Cardiac muscle cell (in vitro differentiated cells and primary cell): Measurements from ENCODE around the gene SYT9. TPM values are rescaled to one million over a fixed set of nuclear protein-coding genes. Genes with fewer than 3 reads are reported as not detected.

ENCODE experiments used
- DNase-seq, 2 donors: peaks; one replicate each; pipeline versions ENCODE4 v3.0.0 to v3.0.0-alpha.2; 2010 to 2017; ENCODE audit warnings: low read depth in 1 of 2, low spot score in 1 of 2
- H3K27ac ChIP-seq: fragments of 200-600 bp; sonication (generic); 2 replicates; pipeline ENCODE4 v1.5.1; 2016
- H3K27me3 ChIP-seq: fragments of 200-600 bp; sonication (generic); 2 replicates; pipeline ENCODE4 v1.6.0; 2016; ENCODE audit warnings: control low read depth
- H3K36me3 ChIP-seq: fragments of 200-600 bp; sonication (generic); 2 replicates; pipeline ENCODE4 v1.5.1; 2016; ENCODE audit warnings: control low read depth
- H3K4me1 ChIP-seq: fragments of 200-600 bp; sonication (generic); 2 replicates; pipeline ENCODE4 v1.8.1; 2017; ENCODE audit warnings: low read depth, mild to moderate bottlenecking, mixed run types
- H3K4me3 ChIP-seq: fragments of 200-600 bp; sonication (generic); 2 replicates; pipeline ENCODE4 v1.5.1; 2016; ENCODE audit warnings: mild to moderate bottlenecking
- H3K9me3 ChIP-seq: fragments of 200-600 bp; sonication (generic); 2 replicates; pipeline ENCODE4 v1.5.1; 2017; ENCODE audit warnings: low read depth, mild to moderate bottlenecking, control low read depth
- polyA plus RNA-seq: library from polyadenylated mRNA; unstranded; fragments of >200 nt; fragmentation: Nextera tagmentation; extraction: Ambion mirVana; gene quantifications from 2 replicates; pipeline ENCODE4 v1.2.1, GENCODE V29; 2016
- total RNA-seq: library from RNA; depleted of rRNA; stranded (reverse); fragments of >200 nt; gene quantifications from 2 replicates; pipeline ENCODE4 v1.2.3, GENCODE V29; 2016
- TF ChIP-seq, protein P1 (sequence below): IDR thresholded peaks from 2 replicates; pipeline ENCODE4 v1.5.1; 2012; ENCODE audit warnings: low read depth, mild to moderate bottlenecking, low read length

Gene SYT9
- total and polyA plus RNA-seq, 2 experiments from 2014 or later, result 1.3 to 2.2 TPM

DNA sequence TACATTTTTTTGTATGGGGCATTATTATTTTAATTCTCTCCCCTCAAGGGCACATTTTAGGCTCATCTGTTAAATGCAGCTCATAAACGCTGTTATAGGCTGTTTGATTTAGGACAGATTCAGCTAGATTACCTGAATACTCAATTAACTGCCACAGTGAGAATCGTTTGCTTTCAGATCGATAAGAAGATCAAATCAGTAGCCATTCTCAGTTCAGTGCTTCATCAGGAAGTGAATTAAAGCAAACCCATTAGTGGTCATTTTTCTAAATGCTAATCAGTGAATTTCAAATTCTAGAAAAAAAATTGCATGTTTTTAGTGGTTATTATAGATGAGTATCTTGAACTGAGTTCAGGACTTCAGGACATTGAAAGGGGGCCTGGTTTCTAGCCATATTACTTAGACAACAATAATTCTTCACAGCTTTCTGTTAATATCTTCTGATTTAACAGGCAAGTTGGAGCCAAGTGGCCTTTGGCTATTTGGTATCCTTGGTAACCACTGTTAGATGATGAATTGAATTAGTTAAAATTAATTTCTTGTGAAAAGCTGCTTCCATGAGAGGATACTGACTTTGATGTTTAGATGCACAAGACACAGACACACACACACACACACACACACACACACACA lies 18.6 kb downstream of the SYT9 start:
- no peaks in the 10 kb centered on the region for H3K9me3 ChIP-seq
- DNase-seq, result no peak
- H3K27me3 ChIP-seq, result no peaks in the 10 kb centered on the region
- H3K27ac ChIP-seq, result no peak overlapping the region
- no peaks in the 10 kb centered on the region for H3K4me1 ChIP-seq
- TF ChIP-seq, protein P1, sequence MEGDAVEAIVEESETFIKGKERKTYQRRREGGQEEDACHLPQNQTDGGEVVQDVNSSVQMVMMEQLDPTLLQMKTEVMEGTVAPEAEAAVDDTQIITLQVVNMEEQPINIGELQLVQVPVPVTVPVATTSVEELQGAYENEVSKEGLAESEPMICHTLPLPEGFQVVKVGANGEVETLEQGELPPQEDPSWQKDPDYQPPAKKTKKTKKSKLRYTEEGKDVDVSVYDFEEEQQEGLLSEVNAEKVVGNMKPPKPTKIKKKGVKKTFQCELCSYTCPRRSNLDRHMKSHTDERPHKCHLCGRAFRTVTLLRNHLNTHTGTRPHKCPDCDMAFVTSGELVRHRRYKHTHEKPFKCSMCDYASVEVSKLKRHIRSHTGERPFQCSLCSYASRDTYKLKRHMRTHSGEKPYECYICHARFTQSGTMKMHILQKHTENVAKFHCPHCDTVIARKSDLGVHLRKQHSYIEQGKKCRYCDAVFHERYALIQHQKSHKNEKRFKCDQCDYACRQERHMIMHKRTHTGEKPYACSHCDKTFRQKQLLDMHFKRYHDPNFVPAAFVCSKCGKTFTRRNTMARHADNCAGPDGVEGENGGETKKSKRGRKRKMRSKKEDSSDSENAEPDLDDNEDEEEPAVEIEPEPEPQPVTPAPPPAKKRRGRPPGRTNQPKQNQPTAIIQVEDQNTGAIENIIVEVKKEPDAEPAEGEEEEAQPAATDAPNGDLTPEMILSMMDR, result no peak
- no peaks in the 10 kb centered on the region for H3K36me3 ChIP-seq
- H3K4me3 ChIP-seq, result no peak overlapping the region

DNA sequence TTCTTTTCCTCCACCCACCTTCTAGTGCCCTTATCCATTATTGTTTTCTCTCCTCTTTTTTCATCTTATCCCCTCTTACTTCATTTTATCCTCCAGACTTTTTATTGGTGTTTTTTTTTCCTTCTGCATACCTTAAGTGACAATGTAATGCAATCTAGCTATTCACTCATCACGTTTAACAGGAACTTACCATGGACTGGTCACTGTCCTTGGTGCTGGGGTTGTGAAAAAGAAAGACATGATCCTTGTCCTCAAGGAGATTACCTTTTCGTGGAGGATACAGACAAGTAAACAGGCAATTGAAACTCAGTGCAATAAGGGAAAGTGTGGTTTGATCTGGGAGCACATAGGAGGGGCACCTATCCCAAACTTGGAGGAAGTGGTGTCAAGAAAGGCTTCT lies 20.7 kb downstream of the SYT9 start:
- Histone ChIP-seq H3K36me3 (no peaks in the 10 kb centered on the region), H3K9me3 (no peaks in the 10 kb centered on the region), H3K27ac (no peak overlapping the region), H3K4me3 (no peak overlapping the region), H3K27me3 (no peaks in the 10 kb centered on the region), H3K4me1 (no peaks in the 10 kb centered on the region)
- DNase-seq, result no peak
- TF ChIP-seq, protein P1, result no peak

DNA sequence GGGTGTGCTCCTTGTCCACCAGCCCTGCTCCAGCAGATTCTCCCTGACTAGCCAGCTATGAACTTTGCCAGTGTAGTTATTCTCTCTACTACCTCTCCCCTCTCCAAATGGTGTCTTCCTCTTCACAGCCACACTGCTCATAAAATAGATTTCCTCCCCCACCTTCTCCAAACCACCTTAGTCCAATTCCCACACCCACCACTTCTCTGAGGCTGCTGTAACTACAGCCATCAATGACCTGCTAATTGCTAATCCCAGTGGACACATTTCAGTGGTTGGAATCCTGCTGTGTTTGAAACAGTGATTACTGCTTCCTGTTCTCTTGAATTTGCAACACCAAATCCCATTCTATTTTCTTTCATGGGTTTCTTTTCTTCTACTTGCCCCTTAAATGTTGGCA lies 23.4 kb downstream of the SYT9 start:
- DNase-seq, result no peak
- H3K4me3 ChIP-seq, result no peak overlapping the region
- no peaks in the 10 kb centered on the region for H3K9me3 ChIP-seq
- H3K27me3 ChIP-seq, result no peaks in the 10 kb centered on the region
- H3K36me3 ChIP-seq, result no peaks in the 10 kb centered on the region
- TF ChIP-seq, protein P1, result no peak
- H3K27ac ChIP-seq, result no peak overlapping the region
- H3K4me1 ChIP-seq, result no peaks in the 10 kb centered on the region

DNA sequence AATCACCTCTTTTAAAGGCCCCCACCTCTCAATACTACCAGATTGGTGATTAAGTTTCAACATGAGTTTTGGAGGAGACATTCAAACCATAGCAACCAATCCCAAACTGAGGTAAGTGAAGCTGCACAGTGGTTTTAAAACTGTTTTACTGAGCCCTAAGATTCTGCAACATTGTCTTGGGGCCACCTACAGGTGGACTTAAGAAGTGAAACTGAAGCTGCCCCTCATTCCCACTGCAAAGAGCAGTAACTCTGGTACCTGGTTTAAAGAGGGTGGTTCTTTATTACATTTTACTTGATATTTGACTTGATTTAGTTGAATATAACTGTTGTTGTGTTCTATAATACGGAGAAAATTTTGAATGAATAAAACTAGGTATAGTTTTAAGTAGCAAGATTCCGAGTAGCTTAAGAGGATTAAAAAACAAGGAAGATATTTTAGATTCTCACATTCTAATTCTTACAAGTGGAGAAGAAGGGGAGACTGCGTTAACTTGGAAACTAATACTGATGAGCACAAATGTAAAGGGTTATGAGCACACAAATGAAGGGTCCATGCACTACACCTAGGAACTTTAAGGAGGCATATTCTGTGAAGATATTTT lies 26.7 kb downstream of the SYT9 start:
- TF ChIP-seq, protein P1, result peak; percentile 72
- no peaks in the 10 kb centered on the region for H3K9me3 ChIP-seq
- no peak overlapping the region for H3K4me3 ChIP-seq
- H3K4me1 ChIP-seq, result no peaks in the 10 kb centered on the region
- H3K27ac ChIP-seq, result no peak overlapping the region
- peaks cover 2% of the 10 kb centered on the region for H3K27me3 ChIP-seq
- DNase-seq, result peak; percentile 51 to 53
- no peaks in the 10 kb centered on the region for H3K36me3 ChIP-seq

DNA sequence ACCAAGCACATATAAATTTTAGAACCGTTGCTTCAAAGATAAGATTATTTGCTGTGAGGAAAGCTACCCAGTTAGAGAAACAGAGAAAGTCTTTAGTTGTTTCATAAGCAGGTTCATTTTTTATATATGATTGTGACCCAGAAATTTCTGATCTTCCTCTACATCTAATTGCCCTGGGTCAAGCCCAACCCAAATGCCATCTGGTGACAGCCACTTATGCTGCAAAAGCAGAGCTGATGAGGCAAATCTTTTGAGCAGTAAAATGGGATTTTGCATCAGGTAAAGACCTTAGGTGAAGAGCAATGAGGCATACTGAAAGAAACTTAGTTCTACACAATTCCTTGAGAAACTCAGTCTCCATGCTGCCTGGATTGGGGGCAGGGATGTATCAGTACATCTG lies 28.0 kb downstream of the SYT9 start:
- no peaks in the 10 kb centered on the region for H3K36me3 ChIP-seq
- TF ChIP-seq, protein P1, result no peak
- H3K4me1 ChIP-seq, result no peaks in the 10 kb centered on the region
- no peaks in the 10 kb centered on the region for H3K9me3 ChIP-seq
- no peak for DNase-seq
- H3K27ac ChIP-seq, result no peak overlapping the region
- H3K27me3 ChIP-seq, result peaks cover 2% of the 10 kb centered on the region
- H3K4me3 ChIP-seq, result no peak overlapping the region
